Stromal cell of bone marrow (primary cell): ENCODE results near the gene TCF19.

Experiments used
- DNase-seq: peaks from one replicate; pipeline ENCODE4 v3.0.0-alpha.2; 2012; ENCODE audit warnings: low read depth

TCF19 gene

GRCh38 chr6:31158140-31158862, at the start of gene TCF19:
Gene TCF19, plus strand, starts transcription at chr6:31158589. Its CDS starts 881 bp downstream, at chr6:31159470.
- peak; percentile 98 for DNase-seq

DNA sequence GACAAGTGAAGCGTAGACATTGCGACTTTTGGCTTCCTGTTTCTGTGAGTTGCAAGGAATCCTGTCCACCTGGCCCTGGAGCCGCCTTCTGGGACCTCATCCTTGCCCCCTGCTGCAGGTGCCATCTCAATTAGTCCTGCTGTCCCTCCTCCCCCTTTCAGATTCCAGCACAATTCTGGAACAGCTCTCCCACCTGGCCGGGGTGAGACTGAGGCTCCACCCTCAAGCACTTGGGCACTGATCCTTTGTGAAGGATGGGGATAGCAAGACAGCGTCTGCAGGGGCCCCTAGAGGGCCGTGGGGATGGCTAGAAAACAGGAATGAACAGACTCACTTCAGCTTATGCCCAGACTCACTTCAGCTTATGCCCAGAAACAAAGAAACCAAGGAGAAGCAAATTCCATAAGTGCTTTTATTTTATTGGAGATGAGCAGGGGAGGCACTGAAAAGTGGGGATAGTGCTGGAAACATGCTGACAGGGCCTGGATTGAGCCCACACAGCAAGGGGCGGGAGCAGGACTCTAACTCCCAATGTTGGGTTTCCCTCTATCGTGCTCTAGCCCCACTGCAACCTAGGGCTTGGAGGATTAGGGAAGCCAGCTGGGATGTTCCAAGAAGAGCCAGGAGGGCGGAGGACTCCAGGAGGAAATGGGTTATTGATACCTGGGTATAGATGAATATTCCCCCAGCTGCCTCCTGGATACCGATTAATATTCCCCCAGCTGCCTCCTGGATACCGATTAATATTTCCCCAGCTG, 47.4 kb upstream of the TCF19 start:
- DNase-seq: no peak

DNA sequence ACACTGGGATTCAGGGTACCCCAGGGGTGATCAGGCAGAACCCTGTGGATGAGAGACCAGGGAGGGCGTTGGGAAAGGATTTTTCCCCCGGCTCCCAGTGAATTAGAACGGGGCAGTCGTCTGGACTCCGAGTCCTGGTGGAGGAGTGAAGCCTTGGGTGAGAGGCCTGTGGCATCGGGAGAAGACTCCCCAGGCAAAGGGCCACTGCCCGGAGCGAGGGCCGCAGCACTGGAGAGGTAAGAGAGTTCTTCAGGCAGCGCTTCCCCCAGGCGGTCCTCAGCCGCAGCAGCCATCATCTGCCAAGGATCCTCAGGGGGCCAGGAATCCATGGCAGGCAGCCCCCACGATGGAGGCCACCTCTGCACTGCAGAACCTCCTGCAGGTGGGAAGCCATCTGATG, 46.7 kb upstream of the TCF19 start:
- no peak for DNase-seq

- no peak for DNase-seq
Observed at GRCh38 chr6:31112478-31112877, 45.9 kb upstream of the TCF19 start, which contains the start of gene C6orf15. Gene C6orf15, minus strand, starts transcription at chr6:31112575. Its CDS starts 20 bp downstream, at chr6:31112555.

- DNase-seq: peak; percentile 78
Observed at GRCh38 chr6:31113861-31114540, 44.4 kb upstream of the TCF19 start.

GRCh38 chr6:31114541-31114878, 43.9 kb upstream of the TCF19 start, which contains the start of gene PSORS1C1:
Gene PSORS1C1, plus strand, starts transcription at chr6:31114800. Its CDS starts 14,833 bp downstream, at chr6:31129633.
- peak; percentile 94 for DNase-seq

DNA sequence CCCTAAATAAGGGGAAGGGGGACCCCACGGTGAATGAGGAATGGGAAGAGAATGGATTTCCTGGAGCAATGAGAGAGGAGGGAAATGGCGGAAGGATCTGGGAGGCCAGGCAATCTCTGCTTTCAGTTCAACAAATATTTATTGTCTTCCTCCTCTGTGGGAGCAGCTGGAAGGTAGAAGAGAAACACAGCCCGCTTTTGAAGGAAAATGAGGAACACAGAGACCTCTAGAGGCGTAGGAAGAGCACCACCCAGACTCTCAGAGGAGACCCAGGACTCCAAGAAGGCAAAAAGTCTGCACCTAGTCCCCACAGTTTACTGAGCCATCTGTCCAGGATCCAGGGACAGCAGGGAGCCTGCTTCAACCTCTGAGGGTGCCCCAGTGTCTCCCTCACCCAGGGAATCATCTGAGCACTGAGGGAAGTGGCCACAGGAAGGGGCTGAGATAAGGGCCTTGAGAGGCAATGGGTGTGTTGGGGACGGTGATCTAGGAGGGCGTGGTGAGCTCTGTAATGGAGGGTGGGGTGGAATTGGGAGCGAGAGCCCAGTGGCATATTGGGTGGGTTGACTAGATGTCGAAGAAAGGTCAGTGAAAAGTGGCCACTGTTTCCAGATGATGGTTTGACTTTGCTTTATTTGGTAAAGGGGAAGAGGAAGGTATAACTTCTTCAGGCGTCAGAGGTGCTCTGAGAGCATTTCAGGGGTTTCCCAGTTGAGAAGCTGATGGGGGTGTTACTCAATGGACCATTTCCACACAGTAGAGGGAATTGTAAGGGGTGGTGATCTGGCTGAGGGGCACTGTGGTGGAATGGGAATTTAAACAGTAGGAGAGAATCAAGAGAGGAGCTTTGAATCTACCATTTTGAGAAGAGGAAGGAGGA, 43.2 kb upstream of the TCF19 start:
- DNase-seq: peak; percentile 33

DNA sequence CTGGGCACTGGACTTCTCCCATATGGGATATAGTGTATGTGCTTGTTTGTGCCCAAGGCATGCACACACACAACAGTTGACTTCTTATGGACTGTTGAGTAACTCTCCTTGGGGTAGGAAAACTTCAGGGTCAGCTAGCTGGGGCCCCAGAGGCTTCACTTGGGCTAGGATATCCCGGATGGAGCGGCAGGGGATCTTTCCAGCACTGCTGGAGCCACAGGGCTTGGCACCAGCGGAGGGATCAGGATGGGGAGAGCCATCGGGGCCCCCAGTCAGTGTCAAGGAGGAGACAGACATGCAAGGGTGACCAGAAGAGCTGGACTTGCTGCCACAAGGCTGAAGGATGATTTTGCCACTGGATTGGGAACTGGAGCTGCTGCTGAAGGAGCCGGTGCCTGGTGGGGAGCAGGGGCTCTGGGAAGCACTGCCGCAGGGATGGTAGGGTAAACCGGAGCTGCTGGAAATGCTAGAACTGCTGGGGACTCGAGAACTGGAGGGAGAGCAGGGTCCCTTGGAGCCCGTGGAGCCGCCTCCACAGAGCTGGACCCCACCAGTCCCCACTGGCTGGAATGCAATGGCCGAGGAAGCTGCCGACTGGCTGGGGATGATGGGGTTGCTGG, 42.3 kb upstream of the TCF19 start:
- DNase-seq: no peak

- no peak for DNase-seq
Observed at GRCh38 chr6:31116661-31117385, 41.6 kb upstream of the TCF19 start.

- no peak for DNase-seq
Observed at GRCh38 chr6:31118178-31118577, 40.2 kb upstream of the TCF19 start.

DNA sequence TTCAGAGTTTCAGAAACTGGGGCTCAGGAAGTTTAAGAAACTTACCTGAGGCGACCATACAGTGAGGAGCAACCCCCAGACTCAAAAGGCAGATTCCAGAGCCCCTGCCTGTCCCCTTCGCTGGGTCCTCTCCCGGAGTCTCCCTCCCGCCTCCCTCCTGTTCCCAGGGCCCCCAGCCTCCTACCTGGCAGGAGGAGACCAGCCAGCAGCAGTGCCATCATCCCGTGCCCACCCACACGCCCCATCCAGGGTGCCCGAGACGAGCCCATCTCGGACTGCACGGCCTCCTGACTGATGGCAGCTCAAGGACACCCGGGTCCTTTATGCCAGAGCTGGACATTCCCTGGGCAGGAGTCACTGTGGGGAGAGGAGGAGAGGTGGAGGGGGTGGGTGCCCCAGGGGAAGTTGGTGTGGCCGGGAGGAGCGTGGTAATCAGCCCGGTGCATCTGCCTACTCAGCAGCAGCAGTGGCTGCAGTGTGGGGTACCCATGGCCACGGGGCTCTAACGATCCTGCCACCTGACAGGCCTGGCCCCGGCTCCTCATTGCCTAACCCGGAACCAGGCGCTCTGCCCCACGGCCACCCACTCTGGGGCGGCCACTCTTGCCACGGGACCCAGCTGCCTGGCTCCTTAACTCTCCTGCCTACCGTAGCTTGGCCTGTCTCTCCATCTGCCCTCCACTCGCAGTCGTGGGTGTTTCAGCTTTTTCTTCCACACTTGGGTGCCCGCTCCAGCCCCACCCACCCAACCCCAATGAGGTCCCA, 38.1 kb upstream of the TCF19 start, which contains the start of gene CDSN:
Gene CDSN, minus strand, starts transcription at position 296 of the 765 bp plus-strand sequence. Its CDS starts 27 bp downstream, at position 269.
- DNase-seq: no peak

DNA sequence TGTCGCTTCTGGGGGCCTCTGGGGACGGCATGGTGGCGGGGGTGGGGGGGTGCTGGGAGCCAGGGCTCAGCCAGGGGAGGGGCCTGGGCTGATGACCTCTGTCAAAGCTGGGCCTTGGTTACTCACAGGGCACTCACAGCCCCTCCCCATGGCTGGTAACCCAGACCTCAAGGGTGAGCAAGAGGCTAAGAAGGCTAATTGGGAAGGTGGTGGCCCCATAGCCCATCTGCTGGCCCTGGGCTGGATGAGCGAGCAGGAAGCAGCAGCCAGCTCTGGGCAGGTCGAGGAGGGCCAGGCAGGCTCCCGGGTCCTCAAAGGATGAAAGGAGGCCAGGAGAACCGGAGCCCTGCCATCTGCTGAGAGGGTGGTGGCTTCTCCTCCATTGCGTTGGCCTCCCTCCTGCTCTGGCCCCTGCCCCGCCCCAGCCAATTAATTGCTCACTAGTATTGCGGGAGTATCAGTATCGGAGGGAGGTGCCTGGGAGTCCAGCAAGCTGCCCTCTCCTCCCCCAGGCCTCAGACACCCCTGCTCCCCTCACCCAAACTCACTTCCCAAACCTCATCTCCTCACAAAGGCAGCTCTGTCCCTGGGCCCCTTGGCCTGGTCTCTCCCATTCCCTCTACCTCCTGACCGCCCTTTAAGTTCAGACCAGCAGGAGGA, 37.1 kb upstream of the TCF19 start:
- no peak for DNase-seq

- peak; percentile 57 for DNase-seq
Observed at GRCh38 chr6:31122791-31123706, 35.3 kb upstream of the TCF19 start.

- no peak for DNase-seq
Observed at GRCh38 chr6:31125162-31125561, 33.2 kb upstream of the TCF19 start.

- DNase-seq: no peak
Observed at GRCh38 chr6:31125586-31126363, 32.6 kb upstream of the TCF19 start.

DNA sequence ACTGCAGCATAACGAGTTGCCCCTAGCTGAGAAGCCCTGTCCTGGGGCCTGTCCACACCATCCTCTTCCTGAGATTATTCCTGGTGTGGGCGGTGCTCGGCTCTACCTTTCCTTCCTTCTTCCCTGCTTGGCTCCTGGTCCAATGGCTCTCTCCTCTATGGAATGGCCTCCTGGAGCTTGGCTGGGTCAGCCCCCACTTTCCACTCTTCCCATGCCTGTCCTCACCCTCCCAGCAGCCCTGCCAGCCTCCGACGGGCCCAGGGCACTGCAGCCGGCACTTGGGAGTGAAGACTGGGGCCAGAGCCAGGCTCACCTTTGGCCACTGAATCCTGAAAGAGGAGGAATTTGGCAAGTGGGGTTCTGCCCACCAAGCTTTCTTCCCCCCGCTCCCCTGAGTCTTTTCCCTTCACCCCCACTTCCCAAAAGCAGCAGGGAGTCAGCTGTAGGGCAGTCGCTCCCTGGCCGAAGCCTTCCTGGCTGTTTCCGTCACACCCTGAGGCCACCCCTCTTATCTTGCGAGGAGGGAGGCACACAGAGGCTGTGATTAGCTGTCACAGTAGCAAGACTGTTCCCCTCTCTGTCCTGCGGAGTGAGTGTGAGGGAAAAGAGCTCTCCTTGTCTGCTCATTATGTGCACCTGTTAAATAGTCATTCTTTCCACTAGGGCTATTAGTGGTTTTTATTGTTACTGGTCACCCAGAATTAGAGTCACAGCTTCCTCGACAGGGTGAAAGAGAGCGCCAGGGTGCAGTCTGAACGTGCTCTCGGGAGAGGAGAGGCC, 31.8 kb upstream of the TCF19 start:
- DNase-seq: no peak
